ENCODE data around the gene TNIP2. TPM values are rescaled to one million over a fixed set of nuclear protein-coding genes. Genes with fewer than 3 reads are reported as not detected.
"Not testable (repeated sequence)": the region's sequence is repeated elsewhere in the genome, so short reads cannot be mapped to it uniquely, and the experiment has no call there.

TNIP2 gene
- total RNA-seq, 1 experiment from 2014 or later: 74.0 TPM

DNA sequence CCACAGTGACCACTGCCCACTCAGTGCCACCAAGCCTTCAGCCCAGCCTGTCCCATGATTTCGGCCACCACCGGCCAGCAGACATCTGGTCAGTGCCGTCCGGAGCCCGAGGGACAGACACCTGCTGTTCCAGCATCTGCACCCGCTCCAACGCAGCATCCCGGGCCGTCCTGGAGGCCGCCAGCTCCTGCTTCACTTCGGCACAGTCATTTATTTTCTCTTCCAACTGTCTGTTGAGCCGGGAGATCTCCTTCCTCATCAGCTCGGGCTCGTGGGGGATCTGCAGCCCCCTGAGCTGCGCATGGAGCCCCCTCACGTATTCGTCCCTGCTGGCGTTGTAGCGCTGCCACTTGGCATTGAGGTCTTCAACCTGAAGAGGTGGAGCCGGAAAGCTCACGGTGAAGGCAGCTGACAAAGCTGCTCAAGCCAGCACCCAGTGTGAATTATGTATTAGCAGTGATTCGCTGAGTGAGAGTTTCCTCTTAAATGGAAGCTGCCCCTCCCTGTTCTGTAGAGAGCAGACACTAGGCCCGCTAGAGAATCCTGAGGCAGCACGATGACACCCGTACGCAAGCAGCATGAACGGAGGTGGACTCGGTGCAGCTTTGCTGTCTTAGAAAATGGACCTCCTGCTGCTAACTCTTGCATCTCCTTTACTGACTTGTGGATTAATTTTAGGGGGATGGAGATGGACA lies 11.4 kb downstream of the TNIP2 start:
- no peak for DNase-seq (ENCODE audit: low spot score)

DNA sequence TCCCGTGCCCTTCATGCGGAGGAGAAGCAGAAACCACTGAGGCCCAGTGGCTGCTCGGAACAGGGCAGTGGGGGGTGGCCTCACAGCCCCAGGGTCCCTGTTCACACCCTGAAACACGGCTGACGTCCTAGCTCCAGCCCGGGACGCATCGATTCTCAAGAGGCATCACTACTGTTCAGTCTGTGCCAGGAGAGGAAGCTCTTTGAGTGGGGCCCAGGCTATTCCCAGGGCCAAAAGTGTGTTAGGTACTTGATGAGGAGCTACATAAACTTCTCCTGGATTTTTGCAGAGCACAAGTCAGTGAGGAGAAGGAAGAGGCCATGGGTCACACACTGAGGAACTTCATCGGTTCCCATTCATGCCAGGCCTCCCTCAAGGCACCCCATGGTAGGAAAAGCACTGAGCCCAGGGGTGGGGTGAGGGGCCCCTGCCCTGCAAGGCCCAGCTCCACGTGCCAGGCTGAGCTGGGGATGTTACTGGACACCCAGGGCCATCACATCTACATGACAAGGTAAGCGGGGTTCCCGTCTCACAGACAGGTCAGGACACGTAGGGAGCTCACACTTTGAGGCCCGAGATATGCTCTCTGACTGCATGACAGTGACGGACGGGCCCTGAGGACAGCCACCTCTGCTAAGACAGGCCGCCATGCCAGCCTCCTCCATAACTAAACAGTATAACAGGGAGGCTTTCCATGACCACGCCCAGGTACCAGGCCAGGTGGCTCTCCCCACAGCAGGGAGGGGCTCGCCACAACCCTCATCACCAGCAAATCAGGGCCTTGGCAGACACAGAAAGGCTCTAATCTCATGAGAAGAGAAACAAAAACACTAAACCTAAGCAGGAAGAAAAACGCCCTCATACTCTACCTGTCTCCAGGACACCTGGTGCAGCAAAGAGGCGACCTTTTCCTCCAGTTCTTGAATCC lies 12.4 kb downstream of the TNIP2 start:
- DNase-seq (ENCODE audit: low spot score): no peak

DNA sequence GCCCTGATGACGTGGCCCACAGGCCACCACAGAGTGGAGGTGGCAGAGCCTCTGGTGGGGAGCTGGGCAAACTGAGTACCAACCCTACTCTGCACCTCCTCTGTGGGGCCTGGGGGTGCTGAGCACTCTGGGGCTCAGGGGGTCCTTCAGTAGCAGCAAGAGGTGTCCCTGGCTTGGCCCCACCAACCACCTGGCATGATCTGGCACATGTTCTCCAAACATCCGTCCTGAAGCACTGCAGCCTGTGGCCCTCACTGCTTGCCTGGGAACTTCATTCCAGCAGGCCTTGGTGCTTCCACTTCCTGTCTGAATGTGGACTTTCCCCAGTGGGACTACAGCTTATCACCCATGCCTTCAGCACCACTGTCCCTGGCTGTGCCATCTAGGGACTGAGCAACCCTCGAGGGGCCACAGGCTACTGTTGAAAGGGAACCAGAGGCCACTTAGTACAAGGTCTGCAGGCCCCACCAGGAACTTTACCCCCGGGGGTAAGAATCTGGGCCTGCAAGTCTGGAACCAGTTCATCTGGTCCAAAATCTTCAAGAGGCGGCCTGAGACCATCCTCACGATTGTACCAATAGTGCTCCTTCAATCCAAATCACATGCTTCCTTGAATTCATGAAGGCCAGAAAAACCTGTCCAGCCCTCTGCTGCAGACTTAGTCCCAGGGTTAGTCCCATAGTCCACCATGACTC lies 13.2 kb downstream of the TNIP2 start:
- DNase-seq (ENCODE audit: low spot score): no peak

DNA sequence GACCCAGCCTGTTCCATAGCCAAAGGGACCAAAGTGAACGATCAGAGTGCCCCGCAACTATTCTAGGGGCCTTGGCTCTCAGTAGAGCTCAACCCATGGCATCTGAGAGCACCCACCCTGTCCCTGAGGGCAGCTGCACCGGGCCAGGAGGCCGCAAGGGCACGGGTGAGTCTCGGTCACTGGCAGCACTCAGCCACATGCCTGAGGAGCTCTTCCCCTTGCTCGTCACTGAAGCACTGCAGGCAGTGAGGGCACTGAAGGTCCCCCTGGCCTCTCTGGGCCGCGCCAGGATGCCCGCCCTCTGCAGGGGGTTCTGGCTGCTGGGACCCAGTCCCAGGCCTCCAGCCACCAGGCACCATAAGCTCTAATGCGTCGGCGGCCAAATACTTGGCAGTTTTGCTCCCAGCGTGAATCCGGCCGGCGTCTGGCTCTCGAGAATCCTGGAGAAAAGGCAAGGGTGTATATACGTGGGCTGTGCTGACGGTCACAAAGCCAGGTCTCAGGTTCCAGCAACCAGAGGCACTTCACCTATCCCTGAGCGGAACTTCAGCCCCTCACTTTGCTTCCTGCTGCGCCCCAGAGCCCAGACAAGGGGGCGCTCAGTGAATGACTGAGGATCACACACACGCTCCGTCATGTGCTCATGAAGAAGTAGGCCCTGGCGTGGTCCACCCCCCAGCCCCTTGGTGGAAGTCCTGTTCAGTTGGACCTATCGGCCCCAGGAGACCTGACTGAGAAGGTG lies 13.9 kb downstream of the TNIP2 start:
- no peak for DNase-seq (ENCODE audit: low spot score)

DNA sequence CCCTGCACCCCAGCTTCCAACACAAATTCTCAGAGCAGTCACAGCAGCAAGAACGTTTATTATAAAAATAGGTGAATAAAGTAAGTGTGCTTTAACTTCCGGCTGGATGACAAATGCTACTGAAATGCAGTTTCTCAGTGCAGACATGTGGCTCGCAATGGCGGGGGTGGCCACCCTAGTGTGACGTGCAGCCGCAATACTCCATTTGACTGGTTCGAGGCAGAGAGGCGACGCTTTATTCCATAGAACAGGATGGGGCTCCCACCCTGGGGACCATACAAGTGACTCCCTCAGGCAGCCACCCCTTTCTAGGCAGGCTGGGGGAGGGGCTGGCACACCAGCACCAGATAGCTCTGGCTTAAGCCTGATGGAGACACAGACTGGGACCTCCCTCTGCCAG lies 14.5 kb downstream of the TNIP2 start:
- peak; percentile 73 for DNase-seq (ENCODE audit: low spot score)

DNA sequence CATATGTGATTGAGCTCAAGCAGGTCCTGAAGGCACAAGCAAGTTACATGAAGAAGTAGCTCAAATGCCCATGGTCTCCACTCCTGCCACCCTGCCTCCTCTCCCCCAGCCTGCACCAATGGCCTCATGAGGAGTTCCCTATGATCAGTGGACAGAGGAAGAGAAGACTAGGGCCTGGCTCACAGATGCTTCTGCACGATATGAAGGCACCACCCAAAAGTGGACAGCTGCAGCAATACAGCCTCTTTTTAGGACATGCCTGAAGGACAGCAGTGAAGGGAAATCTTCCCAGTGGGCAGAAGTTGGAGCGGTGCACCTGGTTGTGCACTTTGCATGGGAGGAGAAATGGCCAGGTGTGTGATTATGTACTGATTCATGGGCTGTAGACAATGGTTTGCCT lies 17.8 kb downstream of the TNIP2 start:
- not testable (repeated sequence) for DNase-seq (ENCODE audit: low spot score)

DNA sequence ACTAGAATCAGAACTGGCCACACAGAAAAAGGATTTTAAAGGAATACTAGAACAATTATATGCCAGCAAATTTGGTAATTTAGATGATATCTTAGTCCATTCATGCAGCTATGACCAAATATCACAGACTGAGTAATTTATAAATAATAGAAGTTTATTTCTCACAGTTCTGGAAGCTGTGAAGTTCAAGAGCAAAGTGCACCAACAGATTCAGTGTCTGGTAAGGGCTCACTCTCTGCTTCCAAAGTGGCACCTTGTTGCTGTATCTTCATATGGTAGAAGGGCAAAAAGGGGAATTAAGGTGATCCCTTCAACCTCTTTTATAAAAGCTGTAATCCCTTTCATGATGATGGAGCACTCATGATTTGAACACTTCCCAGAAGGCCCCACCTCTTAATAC lies 20.3 kb downstream of the TNIP2 start:
- DNase-seq (ENCODE audit: low spot score): no peak

DNA sequence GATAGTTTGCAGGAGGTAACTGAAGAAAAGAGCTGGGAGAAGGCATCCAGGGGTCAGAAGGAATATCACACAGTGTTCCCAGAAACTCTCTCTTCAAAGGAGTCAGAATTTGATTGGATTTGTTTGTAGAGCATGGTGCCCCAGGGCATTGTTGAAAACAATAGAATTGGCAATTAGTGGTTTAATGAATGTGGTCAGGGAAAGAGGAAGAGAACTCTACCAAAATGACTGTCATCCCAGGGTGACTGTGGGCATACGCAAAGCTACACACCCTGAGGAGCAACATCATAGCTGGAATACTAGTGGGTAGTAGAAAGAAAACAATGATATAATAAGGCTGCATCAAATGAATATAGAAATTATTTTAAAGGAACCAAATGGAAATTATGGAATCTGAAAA lies 21.5 kb downstream of the TNIP2 start:
- DNase-seq (ENCODE audit: low spot score): no peak

DNA sequence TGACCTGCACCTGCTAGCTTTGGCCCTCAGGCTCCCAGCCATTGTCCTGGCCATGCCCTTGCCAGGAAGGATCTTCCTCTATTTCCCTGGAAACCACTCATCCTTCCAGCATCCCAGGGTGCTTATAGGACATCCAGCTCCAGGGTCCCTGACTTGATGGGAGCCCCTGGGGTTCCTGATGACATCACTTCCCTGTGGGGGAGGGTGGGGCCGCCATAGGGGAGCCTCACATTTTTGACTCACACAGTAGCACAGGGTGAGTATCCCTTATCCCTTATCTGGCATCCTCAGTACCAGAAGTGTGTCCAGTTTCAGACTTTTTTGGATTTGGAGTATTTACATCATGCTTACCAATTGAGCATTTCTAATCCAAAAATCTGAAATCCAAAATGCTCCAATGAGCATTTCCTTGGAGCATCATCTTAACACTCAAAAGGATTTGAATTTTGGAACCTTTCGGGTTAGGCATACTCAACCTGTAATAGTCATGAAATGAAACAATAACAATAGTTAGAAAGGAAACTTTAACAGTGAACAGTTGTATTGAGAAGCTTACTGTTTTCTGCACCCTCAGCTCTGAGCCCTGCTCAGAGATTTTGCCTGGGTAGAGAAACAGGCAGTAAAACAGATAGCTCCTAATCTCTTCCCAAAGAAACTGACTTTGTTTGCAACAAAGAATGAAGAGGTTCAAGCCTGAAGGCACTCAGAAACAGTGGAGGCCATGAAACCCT lies 22.1 kb downstream of the TNIP2 start:
- DNase-seq (ENCODE audit: low spot score): no peak

DNA sequence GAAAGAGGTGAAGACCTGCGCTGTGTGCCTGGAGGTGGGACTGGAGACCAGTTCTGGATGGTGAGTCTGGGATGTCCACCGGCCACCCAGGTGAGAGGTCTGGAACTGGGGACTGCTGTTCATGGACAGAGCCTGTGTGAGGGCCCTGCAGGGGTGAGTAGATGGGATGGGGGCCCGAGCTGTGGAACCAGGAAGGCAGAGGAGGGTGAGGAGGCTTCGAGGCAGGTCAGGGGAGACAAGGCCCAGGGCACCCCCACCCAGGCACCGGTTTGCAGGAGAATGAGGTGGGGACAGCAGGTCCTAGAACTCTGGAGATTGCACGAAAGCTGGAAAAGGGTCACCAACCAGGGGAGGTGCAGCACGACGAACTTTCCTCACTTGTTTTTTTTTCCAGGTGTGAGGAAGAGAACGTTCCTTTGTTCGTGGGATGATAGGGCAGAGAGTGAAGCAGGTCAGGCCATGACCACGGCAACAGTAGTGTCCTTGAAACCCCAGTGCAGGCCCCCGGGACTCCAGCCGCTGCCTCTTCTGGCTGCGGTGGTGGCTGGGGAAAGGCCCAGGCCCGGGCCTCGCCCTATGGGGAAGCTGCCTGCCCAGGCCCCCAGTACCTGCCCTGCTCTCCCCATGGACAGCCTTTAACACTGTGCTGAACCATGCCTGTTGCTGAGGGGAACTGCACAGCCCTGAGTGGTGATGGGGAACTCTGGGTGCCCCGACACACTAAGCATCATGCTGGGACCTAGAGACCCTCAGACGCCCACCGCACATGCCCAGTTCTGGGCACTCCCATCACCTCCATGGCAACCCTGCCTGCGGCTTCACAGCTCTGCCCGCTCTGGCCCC lies 22.9 kb downstream of the TNIP2 start:
- DNase-seq (ENCODE audit: low spot score): no peak

DNA sequence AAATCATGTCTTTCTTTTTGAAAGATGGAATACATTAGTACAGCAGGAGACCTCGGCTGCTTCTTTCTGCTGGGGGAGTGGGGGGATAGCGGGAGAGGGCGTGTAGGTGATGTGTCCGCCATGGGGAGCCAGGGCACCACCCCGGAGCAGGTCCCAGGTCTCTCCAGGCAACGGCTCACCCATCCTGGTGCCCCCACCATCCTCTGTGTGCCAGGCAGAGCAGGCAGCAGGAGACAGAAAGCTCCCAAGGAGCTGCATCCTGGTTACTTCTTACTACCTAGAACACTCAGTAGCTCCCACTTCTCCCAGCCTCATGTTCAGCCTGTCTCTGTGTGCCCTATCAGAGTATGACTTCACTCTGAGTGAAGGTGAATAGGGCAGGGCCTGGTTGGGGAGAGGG lies 23.6 kb downstream of the TNIP2 start:
- no peak for DNase-seq (ENCODE audit: low spot score)

DNA sequence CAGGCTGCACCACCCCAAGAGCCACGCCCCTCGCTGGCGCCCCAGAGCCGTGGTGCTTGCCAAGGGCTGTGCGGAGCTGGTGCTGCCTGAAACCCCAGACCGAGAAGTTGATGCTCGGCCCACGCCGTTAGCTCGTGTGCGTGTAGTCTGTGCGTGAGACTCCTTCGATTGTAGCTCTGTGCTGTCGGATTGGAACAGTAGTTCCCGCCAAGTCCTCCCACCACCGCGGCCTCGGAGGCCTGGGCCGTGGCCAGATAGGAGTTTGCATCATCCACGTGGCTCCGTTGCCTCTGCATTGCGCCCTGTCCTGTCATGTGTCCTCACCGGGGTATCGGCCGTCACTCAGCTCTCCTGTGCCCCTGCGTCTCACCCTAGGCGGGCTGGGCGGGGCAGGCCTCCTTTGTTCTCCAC lies 24.2 kb downstream of the TNIP2 start:
- DNase-seq (ENCODE audit: low spot score): no peak

DNA sequence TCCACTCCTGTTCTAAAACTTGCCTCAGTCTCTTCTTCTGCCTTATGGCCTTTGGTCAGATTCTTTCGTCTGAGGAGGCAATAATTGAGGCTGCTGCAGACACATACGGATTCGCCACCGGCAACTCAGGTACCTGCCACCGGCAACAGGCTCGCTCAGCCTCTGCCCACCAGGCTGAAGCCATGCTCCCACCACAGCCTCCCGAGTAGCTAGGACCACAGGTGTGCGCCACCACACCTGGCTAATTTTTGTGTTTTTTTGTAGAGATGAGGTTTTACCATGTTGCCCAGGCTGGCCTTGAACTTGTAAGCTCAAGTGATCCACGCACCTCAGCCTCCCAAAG lies 26.6 kb downstream of the TNIP2 start:
- no peak for DNase-seq (ENCODE audit: low spot score)

DNA sequence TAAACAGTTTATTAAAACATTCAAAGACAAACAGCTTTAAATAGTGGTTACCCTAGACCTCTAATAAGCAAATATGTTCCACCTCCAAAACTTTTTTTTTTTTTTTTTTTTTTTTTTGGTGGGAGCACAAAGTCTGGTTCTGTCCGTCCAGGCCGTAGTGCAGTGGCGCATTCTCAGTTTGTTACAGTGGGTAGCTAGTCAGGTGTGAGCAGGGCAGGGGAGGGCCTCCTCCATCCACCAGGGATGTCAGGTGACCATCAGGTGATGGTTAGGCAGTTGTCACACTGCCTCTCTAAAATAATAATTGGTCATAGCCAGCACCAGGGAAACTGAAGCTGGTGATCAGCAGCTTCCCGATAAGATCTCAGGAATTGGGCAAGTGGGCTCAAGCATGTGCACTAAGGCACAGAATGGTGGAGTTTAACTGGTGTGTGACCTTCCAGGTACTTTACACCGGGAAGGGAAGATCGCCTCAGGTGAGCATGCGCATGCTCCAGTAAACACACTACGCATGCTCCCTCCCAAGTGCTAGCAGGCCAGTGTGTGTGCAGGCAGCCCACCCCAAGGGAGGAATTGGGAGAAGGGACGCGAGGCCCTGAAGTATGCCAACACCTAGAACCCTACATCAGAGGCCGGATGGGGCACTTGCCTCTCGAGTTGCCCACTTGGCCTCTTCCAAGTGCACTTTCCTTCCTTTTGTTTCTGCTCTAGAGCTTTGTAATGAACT lies 27.2 kb downstream of the TNIP2 start:
- no peak for DNase-seq (ENCODE audit: low spot score)

DNA sequence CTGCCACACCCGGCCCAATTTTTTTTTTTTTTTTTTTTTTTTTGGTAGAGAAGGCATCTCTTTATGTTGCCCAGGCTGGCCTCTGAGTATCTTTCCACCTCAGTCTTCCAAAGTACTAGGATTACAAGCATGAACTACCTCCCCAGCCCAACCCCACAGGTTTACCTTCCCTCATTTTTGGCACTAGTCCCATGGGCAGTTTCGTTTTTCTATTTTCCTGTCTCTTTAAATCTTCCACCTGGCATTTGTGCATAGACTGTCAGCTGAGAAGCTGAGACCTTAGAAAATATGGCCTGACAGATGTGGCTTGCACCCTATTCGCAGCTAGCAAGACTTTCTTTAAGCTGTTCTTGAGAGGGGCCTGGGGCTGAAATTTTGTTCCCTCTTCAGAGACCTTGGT lies 27.9 kb downstream of the TNIP2 start:
- no peak for DNase-seq (ENCODE audit: low spot score)

DNA sequence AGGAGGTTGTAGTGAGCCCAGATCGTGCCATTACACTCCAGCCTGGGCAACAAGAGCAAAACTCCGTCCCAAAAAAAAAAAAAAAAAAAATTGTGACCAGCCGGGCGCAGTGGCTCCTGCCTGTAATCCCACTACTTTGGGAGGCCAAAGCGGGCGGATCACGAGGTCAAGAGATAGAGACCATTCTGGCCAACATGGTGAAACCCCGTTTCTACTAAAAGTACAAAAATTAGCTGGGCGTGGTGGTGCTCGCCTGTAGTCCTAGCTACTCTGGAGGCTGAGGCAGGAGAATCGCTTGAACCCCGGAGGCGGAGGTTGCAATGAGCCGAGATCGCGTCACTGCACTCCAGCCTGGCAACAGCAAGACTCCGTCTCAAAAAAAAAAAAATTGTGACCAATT lies 29.3 kb downstream of the TNIP2 start:
- not testable (repeated sequence) for DNase-seq (ENCODE audit: low spot score)

DNA sequence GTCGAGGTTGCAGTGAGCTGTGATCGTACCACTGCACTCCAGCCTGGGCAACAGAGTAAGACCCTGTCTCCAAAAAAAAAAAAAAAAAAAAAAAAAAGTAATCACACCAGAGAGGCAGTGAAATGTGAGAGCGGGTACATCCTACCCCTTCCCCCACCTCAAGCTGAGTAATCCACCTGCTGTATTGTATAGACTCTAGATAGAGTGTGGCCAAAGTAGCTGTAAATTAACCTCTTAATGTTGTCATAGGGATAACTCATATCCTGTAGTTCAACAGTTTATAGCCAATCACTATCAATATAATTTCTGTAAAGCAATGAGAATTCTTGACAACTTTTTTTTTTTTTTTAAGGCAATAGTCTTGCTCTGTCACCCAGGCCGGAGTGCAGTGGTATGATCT lies 30.8 kb downstream of the TNIP2 start:
- DNase-seq (ENCODE audit: low spot score): no peak

DNA sequence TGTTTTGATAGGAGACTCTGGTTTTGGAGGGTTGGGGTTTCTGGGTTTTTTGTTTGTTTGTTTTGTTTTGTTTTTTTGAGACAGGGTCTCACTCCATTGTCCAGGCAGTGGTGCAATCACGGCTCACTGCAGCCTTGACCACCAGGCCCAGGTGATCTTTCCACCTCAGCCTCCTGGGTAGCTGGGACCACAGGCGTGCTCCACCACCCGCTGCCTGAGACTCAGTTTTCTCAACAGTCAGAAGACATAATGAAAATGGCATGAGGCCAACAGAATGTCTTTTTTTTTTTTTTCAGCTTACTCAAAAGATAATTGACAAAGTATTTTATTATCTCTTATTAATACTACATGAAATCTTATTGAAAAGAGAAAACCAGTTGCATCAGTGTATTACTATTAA lies 32.4 kb downstream of the TNIP2 start:
- no peak for DNase-seq (ENCODE audit: low spot score)

DNA sequence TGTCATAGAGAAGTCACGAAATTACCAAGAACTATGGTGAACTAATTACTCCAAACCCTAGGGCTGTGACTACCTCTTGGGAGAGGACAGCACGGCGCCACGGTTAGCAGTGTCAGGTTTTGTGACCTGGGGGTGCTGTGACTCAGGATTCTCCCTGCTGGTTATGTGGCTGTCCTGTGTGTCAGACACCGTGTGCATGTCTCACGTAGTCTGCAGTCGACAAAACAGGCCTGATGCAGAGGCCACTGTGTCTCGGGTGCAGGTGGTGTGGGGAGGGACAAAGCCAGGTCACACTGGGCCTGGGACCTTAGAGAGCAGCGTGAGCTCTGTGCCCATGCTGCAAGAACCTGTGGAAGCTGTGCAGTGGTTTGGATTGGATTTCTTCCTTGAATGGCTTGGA lies 34.1 kb downstream of the TNIP2 start:
- DNase-seq (ENCODE audit: low spot score): no peak

DNA sequence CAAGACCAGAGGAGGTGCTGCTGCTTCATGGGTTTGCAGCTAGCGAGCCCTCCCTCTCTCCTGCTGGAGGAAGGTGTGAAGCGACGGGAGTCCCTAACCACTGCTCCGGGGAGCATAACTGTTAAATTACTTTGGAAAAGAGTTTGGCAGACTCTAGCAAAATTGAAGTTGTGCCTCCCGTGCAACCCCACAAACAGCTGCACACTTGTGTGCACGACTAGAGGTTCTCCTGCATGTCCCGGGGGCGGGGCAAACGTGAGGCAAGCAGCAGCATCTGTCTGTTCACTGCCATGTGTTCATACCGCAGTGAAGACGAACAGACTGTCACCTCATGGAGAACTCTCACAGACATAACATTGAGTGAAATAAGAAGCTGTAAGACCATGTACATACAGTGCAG lies 34.5 kb downstream of the TNIP2 start:
- no peak for DNase-seq (ENCODE audit: low spot score)
